HG03045 (cell line): ENCODE results near the gene KRTAP5-7.
"Not testable (repeated sequence)": the region's sequence is repeated elsewhere in the genome, so short reads cannot be mapped to it uniquely, and the experiment has no call there.

Experiments
- ATAC-seq: cut with Tn5 transposase; IDR thresholded peaks from one replicate; pipeline ENCODE4 v1.9.1; 2021; ENCODE audit warnings: mild to moderate bottlenecking, moderate library complexity; ENCODE audit not compliant: unreplicated experiment

The KRTAP5-7 gene

DNA sequence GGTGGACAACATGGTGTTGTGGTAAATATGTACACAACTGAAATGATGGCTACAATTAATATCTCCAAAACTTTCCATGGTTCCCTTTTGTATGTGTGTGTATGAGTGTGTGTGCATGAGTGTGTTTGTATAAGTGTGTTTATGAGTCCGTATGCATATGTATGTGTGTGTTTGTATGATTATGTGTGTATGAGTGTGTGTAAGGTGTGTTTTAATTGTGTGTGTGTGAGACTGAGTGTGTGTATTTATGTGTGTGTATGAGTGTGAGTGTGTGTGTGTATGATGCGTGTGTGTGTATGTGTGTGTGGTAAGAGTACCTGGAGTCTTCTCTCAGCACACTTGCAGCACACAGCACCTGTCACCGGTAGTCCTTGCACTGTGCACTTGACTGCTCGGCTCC lies 29.0 kb downstream of the KRTAP5-7 start:
- ATAC-seq = no peak

- no peak for ATAC-seq
Observed at GRCh38 chr11:71557257-71557656, 30.2 kb downstream of the KRTAP5-7 start.

GRCh38 chr11:71558996-71559395 lies 31.9 kb downstream of the KRTAP5-7 start:
- ATAC-seq = no peak

DNA sequence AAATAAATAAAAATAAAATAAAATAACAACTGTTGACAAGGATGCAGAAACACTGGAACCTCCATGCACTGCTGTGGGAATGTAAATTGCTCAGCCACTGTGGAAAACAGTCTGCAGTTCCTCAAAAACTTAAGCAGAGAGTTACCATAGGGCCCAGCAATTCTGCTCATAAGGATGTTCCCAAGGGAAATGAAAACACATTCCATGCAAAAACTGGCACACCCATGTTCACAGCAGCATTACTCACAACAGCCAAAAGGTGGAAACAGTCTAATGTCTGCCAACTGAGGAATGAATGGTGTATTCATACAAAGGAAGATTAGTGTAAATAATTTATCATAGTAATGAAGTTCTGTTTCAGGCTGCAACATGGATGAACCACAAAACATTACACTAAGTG lies 35.1 kb downstream of the KRTAP5-7 start:
- no peak for ATAC-seq

GRCh38 chr11:71563406-71563805 lies 36.3 kb downstream of the KRTAP5-7 start:
- ATAC-seq = no peak

DNA sequence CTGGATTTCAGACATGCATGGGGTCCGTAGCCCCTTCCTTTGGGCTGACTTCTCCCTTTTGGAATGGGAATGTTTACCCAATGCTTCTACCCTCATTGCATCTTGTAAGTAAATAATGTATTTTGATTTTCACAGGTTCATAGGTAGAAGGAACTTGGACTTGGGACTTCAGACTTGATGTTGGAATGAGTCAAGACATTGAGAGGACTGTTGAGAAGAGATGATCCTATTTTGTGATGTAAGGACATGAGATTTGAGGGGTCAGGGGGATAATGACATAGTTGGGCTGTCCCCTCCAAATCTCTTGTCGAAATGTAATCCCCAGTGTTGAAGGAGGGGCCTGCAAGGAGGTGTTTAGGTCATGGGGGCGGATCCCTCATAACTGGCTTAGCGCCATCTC lies 37.4 kb downstream of the KRTAP5-7 start:
- no peak for ATAC-seq

DNA sequence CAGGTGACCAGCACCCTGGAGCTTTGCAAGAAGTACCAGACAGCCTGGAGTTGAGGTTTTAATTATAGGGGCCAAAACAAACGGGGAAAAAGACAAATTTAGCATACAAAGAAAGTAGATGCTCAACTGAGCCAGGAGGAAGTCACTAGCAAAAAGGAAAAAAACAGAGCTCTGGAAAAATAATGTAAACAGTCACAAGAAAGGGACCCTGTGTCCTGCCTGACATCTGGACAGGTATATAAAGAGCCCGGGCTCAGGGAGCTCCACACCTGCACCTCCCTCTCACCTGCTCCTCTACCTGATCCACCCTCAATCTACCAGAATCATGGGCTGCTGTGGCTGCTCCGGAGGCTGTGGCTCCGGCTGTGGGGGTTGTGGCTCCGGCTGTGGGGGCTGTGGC lies 38.2 kb downstream of the KRTAP5-7 start, which contains the start of gene KRTAP5-10:
Gene KRTAP5-10 (plus strand): TSS at position 301 of the 400 bp plus-strand sequence. CDS start 25 bp downstream, at position 326.
- ATAC-seq = no peak

DNA sequence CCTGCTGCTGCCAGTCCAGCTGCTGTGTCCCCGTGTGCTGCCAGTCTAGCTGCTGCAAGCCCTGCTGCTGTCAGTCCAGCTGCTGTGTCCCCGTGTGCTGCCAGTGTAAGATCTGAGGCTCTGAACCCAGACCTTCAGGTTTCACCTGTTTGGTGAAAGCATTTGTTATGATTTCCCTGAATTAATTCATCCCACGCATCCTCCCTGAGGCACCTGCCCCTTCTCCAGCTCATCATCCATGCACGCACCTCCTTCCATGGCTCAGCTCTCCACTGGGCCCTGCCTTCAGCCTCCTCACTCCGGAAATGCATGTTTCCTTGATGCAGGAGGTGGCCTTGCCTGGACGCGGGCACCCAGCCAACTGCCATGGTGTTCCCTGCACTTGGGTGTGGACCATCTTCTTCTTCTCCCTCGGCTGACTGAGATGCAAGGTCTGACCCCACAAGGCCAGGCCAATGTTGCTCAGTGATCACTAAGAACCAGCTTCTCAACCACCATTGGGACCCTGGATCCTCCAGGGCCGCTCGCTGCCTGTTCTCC lies 39.1 kb downstream of the KRTAP5-7 start:
- ATAC-seq = no peak

DNA sequence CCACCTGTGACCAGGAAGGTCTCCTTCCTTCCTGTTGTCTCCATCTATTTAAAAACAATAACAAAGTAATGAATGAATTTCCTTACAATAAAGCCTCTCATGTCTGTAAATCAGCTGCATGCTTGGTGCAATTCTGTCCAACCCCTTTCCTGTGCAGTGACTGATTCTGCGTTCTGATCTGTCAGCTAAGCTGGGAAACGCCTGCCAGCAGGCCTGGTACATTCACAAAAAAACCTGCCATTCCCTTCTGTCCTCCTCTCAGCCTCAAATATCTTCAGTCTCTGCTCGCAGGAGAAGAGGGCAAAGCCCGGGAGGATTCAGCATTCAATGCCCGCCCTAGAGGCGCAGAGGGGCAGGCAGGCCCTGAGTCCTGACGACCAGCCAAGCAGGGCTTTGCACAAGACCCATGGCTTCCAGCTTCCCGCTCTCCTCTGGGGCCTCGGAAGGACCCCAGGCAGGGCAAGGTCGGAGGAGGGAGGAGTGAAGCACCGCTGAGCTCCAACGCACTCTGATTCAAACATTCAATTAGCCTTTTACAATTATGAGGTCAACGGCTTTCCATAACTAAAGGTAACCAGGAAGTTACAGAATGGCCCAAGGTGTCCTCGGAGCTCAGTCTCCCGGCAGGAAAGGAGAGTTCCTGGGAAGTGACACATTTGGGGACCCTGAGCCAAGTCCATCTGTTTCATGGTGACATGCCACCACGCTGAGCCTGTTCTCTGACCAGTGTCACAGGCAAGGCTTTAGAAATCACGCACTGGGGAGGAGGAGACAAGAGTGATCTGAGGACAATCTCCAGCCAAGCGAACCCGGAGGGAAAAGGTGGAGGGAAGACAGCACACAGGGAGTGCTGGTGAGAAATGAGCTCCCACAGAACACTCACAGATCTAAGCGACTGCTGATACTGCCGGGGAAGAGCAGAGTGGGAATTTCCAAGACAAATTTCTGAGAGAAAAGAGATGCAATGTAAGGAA lies 39.8 kb downstream of the KRTAP5-7 start:
- ATAC-seq = not testable (repeated sequence)

GRCh38 chr11:71567633-71568032 lies 40.6 kb downstream of the KRTAP5-7 start:
- ATAC-seq = not testable (repeated sequence)

DNA sequence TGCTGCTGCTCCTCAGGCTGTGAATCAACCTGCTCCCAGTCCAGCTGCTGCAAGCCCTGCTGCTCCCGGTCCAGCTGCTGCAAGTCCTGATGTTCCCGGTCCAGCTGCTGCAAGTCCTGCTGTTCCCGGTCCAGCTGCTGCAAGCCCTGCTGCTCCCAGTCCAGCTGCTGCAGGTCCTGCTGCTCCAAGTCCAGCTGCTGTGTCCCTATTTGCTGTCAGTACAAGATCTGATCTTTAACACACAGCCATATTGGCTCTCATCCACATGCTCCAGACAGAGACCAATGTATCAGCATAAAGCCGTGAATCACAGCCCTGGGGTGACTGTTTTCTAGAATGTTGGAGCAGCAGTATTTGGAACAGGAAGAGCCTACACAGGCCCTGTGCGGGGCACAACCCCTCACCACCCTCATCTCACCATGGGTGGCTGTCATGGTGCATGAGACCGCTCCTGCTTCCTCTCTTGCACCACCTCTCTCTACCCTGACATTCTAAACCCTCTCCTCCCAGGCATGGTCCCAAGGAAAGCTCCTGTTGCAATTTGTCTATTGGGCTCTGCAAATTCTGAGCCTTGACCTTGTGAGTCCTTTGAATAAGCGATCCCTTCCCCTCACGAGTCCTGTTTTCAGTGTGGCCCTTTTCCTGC lies 41.8 kb downstream of the KRTAP5-7 start:
- no peak for ATAC-seq

DNA sequence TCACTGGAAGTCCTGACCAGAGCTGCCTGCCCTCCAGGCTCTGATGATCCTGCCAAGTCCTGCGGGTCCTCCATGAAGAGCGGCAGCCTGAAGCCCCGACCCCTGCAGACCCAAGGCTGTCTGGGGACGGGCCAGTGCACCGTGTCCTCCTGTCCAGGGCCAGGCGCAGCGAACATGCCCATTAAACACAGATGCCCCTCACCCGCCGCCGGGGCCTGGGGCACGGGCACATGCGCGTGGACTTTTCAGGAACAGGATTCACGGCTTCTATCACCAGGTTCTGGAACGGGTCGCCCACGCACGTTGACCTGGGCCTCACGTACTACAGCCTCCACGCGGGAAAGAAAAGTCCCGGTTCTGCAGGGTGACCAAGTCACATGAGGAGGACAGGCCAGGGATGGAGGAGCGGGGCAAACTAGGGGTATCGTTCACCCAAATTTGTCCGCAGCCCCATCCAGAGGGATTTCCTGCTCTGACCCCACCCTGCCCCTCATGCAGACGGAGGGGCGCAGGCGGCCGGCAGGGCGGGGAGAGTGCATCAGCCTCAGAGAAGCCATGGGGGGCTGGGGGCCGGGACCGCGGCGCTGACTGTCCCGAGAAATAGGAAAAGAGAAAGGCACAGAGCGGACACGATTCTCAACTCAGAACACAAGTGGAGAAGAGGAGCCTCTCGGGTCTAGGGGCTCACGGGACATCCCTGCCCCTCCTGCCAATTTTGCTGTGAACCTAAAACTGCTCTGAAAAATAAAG lies 44.2 kb downstream of the KRTAP5-7 start:
- not testable (repeated sequence) for ATAC-seq

DNA sequence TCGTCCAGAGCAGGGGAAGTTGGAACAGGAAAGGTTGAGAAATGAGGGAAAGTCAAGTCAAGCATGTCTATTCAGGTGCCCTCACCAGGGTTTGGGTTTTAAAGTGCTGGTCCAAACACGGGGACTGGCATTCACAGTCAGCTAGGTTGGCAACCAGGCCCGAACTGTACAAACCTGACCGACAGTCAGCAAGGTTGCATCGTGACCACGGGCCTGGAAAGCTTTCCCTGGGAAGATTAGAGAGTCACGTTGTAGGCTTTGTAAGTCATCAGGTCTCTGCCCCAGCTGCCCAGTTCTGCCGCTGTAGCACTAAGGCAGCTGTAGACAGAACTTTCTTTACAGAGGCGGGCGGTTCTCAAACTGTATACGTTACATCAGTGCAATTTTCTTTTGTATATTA lies 45.7 kb downstream of the KRTAP5-7 start:
- no peak for ATAC-seq

DNA sequence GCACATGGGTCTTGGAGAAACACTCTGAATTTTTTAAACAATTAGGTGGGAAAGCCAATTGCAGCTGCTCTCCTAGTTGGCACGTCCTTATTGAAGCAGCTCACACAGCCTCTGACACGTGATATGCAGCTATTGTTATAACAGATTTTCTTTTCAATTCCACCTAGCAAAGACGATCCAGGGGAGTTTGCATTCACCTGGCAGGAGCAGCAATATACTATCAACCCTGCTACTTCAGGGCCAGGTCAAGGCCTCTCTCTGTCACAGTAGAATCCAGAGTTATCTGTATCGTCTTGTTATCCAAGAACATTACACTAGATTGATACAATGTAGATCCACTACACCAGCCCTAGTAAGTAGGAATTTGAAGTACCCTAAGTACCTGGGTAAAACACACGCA lies 47.4 kb downstream of the KRTAP5-7 start:
- no peak for ATAC-seq

- no peak for ATAC-seq
Observed at GRCh38 chr11:71575723-71576424, 48.8 kb downstream of the KRTAP5-7 start.

DNA sequence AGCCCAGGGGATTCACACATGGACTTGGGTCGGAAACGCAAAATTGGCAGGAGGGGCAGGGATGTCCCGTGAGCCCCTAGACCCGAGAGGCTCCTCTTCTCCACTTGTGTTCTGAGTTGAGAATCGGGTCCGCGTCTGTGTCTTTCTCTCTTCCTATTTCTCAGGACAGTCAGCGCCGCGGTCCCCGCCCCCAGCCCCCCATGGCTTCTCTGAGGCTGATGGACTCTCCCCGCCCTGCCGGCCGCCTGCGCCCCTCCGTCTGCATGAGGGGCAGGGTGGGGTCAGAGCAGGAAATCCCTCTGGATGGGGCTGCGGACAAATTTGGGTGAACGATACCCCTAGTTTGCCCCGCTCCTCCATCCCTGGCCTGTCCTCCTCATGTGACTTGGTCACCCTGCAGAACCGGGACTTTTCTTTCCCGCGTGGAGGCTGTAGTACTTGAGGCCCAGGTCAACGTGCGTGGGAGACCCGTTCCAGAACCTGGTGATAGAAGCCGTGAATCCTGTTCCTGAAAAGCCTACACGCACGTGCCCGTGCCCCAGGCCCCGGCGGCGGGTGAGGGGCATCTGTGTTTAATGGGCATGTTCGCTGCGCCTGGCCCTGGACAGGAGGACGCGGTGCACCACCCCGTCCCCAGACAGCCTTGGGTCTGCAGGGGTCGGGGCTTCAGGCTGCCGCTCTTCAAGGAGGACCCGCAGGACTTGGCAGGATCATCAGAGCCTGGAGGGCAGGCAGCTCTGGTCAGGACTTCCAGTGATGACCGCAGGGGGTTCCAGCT lies 49.8 kb downstream of the KRTAP5-7 start:
- ATAC-seq = not testable (repeated sequence)

GRCh38 chr11:71577469-71578004 lies 50.5 kb downstream of the KRTAP5-7 start:
- no peak for ATAC-seq
